HepG2 (cell line): ENCODE data around the gene ATP9A. TPM values are rescaled to one million over a fixed set of nuclear protein-coding genes. Genes with fewer than 3 reads are reported as not detected.

ENCODE experiments used
- BRCA1 ChIP-seq: sonication (generic); formaldehyde crosslinking; IDR thresholded peaks from 2 replicates; pipeline ENCODE4 v1.4.0; 2020; ENCODE audit warnings: missing genetic modification reagents
- ELF1 ChIP-seq: sonication (generic); formaldehyde crosslinking; IDR thresholded peaks from 2 replicates; pipeline ENCODE4 v1.4.0; 2020; ENCODE audit warnings: missing genetic modification reagents
- FOXO1 ChIP-seq: sonication (generic); formaldehyde crosslinking; IDR thresholded peaks from 2 replicates; pipeline ENCODE4 v1.4.0; 2020; ENCODE audit warnings: missing genetic modification reagents
- HDAC1 ChIP-seq: sonication (generic); formaldehyde crosslinking; IDR thresholded peaks from 2 replicates; pipeline ENCODE4 v1.5.1; 2020; ENCODE audit warnings: mild to moderate bottlenecking, missing genetic modification reagents
- HDAC2 ChIP-seq: sonication (generic); formaldehyde crosslinking; IDR thresholded peaks from 2 replicates; pipeline ENCODE4 v1.4.0; 2020; ENCODE audit warnings: missing genetic modification reagents
- HOMEZ ChIP-seq: IDR thresholded peaks from 2 replicates; pipeline ENCODE4 v1.6.1; 2016; ENCODE audit warnings: low read depth
- IRF2 ChIP-seq: IDR thresholded peaks from 2 replicates; pipeline ENCODE4 v1.6.1; 2018; ENCODE audit warnings: missing genetic modification reagents, missing compliant biosample characterization
- LCORL ChIP-seq, 2 experiments: fragments of 450-650 bp in 1 of 2; sonication (generic) in 1 of 2; formaldehyde crosslinking in 1 of 2; IDR thresholded peaks; 2 replicates each; pipeline versions ENCODE4 v1.5.0 to v1.6.1; 2017 to 2020; ENCODE audit warnings: antibody characterized with exemption in 1 of 2, missing genetic modification reagents in 1 of 2
- MAFK ChIP-seq, 2 experiments: IDR thresholded peaks in 1 of 2; conservative IDR thresholded peaks in 1 of 2; 2 replicates each; pipeline ENCODE4 v1.6.1; 2011; ENCODE audit warnings: improper control_type of control experiment in 2 of 2, low read length in 2 of 2
- MBNL3 ChIP-seq: fragments of 250-450 bp; sonication (Bioruptor Pico); conservative IDR thresholded peaks from 2 replicates; pipeline ENCODE4 v1.8.0; 2022; ENCODE audit warnings: mild to moderate bottlenecking, inconsistent platforms
- MEF2D ChIP-seq: sonication (generic); formaldehyde crosslinking; IDR thresholded peaks from 2 replicates; pipeline ENCODE4 v1.5.1; 2020; ENCODE audit warnings: mild to moderate bottlenecking, missing genetic modification reagents
- PHF21A ChIP-seq: sonication (generic); formaldehyde crosslinking; IDR thresholded peaks from 2 replicates; pipeline ENCODE4 v1.5.0; 2020; ENCODE audit warnings: mild to moderate bottlenecking, missing genetic modification reagents
- SIN3A ChIP-seq: IDR thresholded peaks from 2 replicates; pipeline ENCODE4 v1.6.1; 2011; ENCODE audit warnings: low read depth, mild to moderate bottlenecking, control low read depth, low read length, borderline replicate concordance
- SKIL ChIP-seq: sonication (generic); formaldehyde crosslinking; IDR thresholded peaks from 2 replicates; pipeline ENCODE4 v1.8.0; 2022; ENCODE audit warnings: missing genetic modification reagents, mild to moderate bottlenecking, moderate library complexity, borderline replicate concordance
- SOX5 ChIP-seq: IDR thresholded peaks from 2 replicates; pipeline ENCODE4 v1.6.1; 2016; ENCODE audit warnings: borderline replicate concordance
- ZMYM2 ChIP-seq: sonication (generic); formaldehyde crosslinking; IDR thresholded peaks from 2 replicates; pipeline ENCODE4 v1.8.0; 2022; ENCODE audit warnings: mild to moderate bottlenecking, missing genetic modification reagents
- ZMYM4 ChIP-seq: sonication (generic); formaldehyde crosslinking; IDR thresholded peaks from 2 replicates; pipeline ENCODE4 v1.8.1; 2023; ENCODE audit warnings: mild to moderate bottlenecking, missing genetic modification reagents
- ZNF572 ChIP-seq: sonication (generic); formaldehyde crosslinking; IDR thresholded peaks from 2 replicates; pipeline ENCODE4 v1.5.1; 2020; ENCODE audit warnings: mild to moderate bottlenecking, missing genetic modification reagents
- ZNF746 ChIP-seq: sonication (generic); formaldehyde crosslinking; IDR thresholded peaks from 2 replicates; pipeline ENCODE4 v1.8.0; 2022; ENCODE audit warnings: mild to moderate bottlenecking, missing genetic modification reagents
- ZNF792 ChIP-seq: IDR thresholded peaks from 2 replicates; pipeline ENCODE4 v1.6.1; 2016
- ZNF816 ChIP-seq: sonication (generic); formaldehyde crosslinking; IDR thresholded peaks from 2 replicates; pipeline ENCODE4 v1.8.0; 2022; ENCODE audit warnings: missing genetic modification reagents, mild to moderate bottlenecking, borderline replicate concordance
- ZSCAN31 ChIP-seq: sonication (generic); formaldehyde crosslinking; IDR thresholded peaks from 2 replicates; pipeline ENCODE4 v1.5.0; 2020; ENCODE audit warnings: low read depth, mild to moderate bottlenecking, missing genetic modification reagents
- polyA plus RNA-seq, 8 experiments: library from polyadenylated mRNA; depleted of rRNA in 3 of 8; stranded (reverse) in 7 of 8; unstranded in 1 of 8; fragments of >200 nt; fragmentation: Illumina TruSeq in 4 of 8; extraction: Trizol in 4 of 8; gene quantifications; 2 replicates each; pipeline versions ENCODE4 v1.2.1 to v1.2.3, GENCODE V29; 2011 to 2016; ENCODE audit warnings: low read depth in 4 of 8, missing spikeins in 1 of 8, mixed read lengths in 1 of 8; ENCODE audit not compliant: insufficient read depth in 1 of 8
- total RNA-seq, 5 experiments: library from RNA; depleted of rRNA; stranded (reverse); fragments of >200 nt; fragmentation: Illumina TruSeq; extraction: Trizol; gene quantifications; 2 replicates each; pipeline ENCODE4 v1.2.3, GENCODE V29; 2016; ENCODE audit warnings: low read depth in 1 of 5
- TF ChIP-seq, protein P1 (sequence below): sonication (generic); formaldehyde crosslinking; IDR thresholded peaks from 2 replicates; pipeline ENCODE4 v1.5.1; 2020; ENCODE audit warnings: mild to moderate bottlenecking, moderate library complexity, missing genetic modification reagents

Gene ATP9A
- total and polyA plus RNA-seq, 2 of the 13 experiments (the other 11 are each of a cell fraction or from before 2014, with no cell fraction given): 11.8 to 18.5 TPM

DNA sequence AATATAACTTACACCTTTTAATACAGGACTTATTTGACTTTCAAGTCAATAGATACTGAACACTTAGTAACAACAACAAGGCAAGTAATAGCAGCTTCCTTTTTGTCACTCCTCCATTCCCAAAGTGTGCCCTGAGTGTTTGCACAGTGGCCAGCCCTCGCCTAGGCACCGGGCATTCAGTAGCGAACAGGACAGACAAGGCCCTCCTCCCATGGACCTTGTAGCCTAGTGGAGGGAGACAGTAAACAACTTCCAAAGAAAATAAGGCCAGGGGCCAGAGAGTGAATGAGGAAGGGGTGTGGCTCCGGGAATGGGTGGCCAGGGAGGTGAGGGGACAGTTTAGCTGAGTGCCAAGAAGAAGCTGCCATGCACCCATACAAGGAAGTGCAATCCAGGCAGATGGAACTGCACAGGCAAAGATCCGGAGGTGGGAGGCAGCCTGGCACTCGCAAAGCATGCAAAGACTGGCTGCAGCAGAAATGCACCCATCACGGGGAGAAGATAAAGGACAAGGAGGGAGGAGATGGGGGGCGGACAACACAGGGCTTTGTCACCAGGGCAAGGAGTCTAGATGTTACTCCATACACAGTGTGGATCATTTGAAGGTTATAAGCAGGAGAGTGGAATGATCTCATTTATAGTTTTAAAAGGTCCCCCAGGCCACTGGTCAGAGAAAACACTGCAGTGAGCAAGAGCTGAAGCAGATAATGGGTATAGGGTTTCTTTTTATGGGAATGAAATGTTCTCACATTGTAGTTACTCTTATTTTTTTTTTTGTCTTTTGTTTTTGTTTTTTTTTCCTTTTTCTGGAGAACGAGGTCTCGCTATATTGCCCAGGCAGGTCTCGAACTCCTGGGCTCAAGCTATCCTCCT, 32.2 kb downstream of the ATP9A start (continued):
- TF ChIP-seq ZNF792 (CRISPR knock-in tag) (peak; percentile 63; the same call in 1 of the 2 replicates), HDAC1 (CRISPR knock-in tag) (peak; percentile 27; the same call in 1 of the 2 replicates), SKIL (CRISPR knock-in tag) (peak; percentile 47; the same call in 1 of the 2 replicates), MAFK (conservative IDR thresholded peaks at IDR 0.05 in 1 of 2, IDR thresholded peaks at IDR 0.05 in 1 of 2; ENCODE audit: low read length in 2 of 2) (no peak), ZNF572 (CRISPR knock-in tag) (peak; percentile 88; the same call in 1 of the 2 replicates), MEF2D (peak; percentile 15; the same call in 1 of the 2 replicates), SIN3A (0 out of 2 replicates have a peak, but pooled peaks have one; percentile 43), HOMEZ (CRISPR knock-in tag) (peak; percentile 54; the same call in 1 of the 2 replicates), HDAC2 (CRISPR knock-in tag) (peak; percentile 57), IRF2 (CRISPR knock-in tag) (peak; percentile 77; the same call in 1 of the 2 replicates), ZNF746 (no peak), ELF1 (CRISPR knock-in tag) (peak; percentile 50), BRCA1 (CRISPR knock-in tag) (no peak), ZMYM4 (peak; percentile 59; the same call in 1 of the 2 replicates), LCORL (IDR thresholded peaks at IDR 0.05) (no peak), LCORL (CRISPR knock-in tag; IDR thresholded peaks at IDR 0.05) (peak; percentile 84; the same call in 1 of the 2 replicates), SOX5 (CRISPR knock-in tag) (peak; percentile 71), ZNF816 (CRISPR knock-in tag) (no peak), MBNL3 (no peak), PHF21A (no peak), ZMYM2 (CRISPR knock-in tag) (0 out of 2 replicates have a peak, but pooled peaks have one; percentile 62), FOXO1 (CRISPR knock-in tag) (peak; percentile 89; the same call in 1 of the 2 replicates), ZSCAN31 (CRISPR knock-in tag) (peak; percentile 57; the same call in 1 of the 2 replicates)
- TF ChIP-seq, protein P1, sequence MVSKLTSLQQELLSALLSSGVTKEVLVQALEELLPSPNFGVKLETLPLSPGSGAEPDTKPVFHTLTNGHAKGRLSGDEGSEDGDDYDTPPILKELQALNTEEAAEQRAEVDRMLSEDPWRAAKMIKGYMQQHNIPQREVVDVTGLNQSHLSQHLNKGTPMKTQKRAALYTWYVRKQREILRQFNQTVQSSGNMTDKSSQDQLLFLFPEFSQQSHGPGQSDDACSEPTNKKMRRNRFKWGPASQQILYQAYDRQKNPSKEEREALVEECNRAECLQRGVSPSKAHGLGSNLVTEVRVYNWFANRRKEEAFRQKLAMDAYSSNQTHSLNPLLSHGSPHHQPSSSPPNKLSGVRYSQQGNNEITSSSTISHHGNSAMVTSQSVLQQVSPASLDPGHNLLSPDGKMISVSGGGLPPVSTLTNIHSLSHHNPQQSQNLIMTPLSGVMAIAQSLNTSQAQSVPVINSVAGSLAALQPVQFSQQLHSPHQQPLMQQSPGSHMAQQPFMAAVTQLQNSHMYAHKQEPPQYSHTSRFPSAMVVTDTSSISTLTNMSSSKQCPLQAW (CRISPR knock-in tag): peak; percentile 94
